PFSK-1 (cell line): Measurements from ENCODE around the gene COPRS.

Experiments used
- FOXP2 ChIP-seq: optimal IDR thresholded peaks from 2 replicates; pipeline ENCODE3; 2011; ENCODE audit warnings: borderline replicate concordance, control low read depth, inconsistent platforms; ENCODE audit not compliant: insufficient read depth; ENCODE audit errors: extremely low read length, extremely low read depth
- POLR2AphosphoS5 ChIP-seq: IDR thresholded peaks from 2 replicates; pipeline ENCODE4 v1.6.1; 2012; ENCODE audit warnings: low read depth, mild to moderate bottlenecking, control low read depth, low read length, moderate library complexity
- REST ChIP-seq, 2 experiments: IDR thresholded peaks; 2 replicates each; pipeline versions ENCODE4 v1.6.1 to v1.8.0; 2011 to 2012; ENCODE audit warnings: low read depth in 2 of 2, low read length in 2 of 2, control low read depth in 1 of 2, inconsistent platforms in 1 of 2, mild to moderate bottlenecking in 1 of 2, moderate library complexity in 1 of 2; ENCODE audit not compliant: insufficient read depth in 1 of 2
- SIN3A ChIP-seq: IDR thresholded peaks from 2 replicates; pipeline ENCODE4 v1.6.1; 2012; ENCODE audit warnings: mild to moderate bottlenecking, low read length, moderate library complexity, borderline replicate concordance; ENCODE audit not compliant: insufficient read depth
- TAF1 ChIP-seq: IDR thresholded peaks from 2 replicates; pipeline ENCODE4 v1.6.1; 2012; ENCODE audit warnings: low read length, control low read depth, borderline replicate concordance; ENCODE audit not compliant: insufficient read depth

The COPRS gene

DNA sequence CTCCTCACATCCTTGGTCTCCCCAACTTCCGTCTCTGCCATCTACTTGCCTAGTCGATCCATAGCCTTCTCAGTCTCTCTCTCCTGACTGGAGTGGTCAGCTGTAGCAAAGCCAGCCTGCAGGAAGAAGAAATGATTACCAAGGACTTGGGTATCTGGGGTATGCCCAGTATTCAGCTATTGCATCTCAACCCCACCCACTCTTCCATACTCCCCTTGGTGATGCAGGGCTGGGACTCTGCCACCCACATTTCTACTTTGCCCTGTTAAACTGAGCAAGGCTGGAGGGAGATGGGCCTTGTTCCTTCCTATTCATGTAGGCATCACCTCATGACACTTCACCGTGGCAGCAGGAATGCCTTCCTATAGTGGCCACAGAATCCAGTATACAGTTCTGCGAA, 2.3 kb downstream of the COPRS start:
- no peak for TF ChIP-seq SIN3A

DNA sequence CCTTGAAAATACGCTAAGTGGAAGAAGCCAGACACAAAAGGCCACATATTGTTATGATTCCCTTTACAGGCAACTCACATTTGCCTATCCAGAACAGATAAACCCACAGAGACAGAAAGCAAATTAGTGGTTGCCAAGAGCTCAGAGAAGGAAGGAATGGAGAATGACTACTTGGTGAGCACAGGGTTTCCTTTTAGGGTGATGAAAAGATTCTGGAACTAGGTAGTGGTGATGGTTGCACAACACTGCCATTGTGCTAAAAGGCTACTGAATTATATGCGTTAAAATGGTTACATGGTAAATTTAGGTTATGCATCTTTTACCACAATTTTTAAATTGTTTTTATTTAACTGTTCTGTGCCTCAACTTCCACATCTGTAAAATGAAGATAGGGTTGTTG, 4.4 kb downstream of the COPRS start:
- TF ChIP-seq FOXP2: no peak
- no peak for TF ChIP-seq SIN3A
- TF ChIP-seq POLR2AphosphoS5: no peak
- no peak for TF ChIP-seq REST (IDR thresholded peaks at IDR 0.05; ENCODE audit: insufficient read depth in 1 of 2, low read depth in 2 of 2, low read length in 2 of 2)
- TF ChIP-seq TAF1: no peak

GRCh38 chr17:31853911-31854470, 5.1 kb downstream of the COPRS start:
- no peak for TF ChIP-seq REST (IDR thresholded peaks at IDR 0.05; ENCODE audit: insufficient read depth in 1 of 2, low read depth in 2 of 2, low read length in 2 of 2)
- no peak for TF ChIP-seq FOXP2
- no peak for TF ChIP-seq POLR2AphosphoS5
- TF ChIP-seq SIN3A: no peak
- TF ChIP-seq TAF1: no peak

GRCh38 chr17:31845291-31845690, 13.8 kb downstream of the COPRS start:
- no peak for TF ChIP-seq POLR2AphosphoS5
- no peak for TF ChIP-seq TAF1
- TF ChIP-seq FOXP2: no peak
- TF ChIP-seq REST (IDR thresholded peaks at IDR 0.05; ENCODE audit: insufficient read depth in 1 of 2, low read depth in 2 of 2, low read length in 2 of 2): no peak
- TF ChIP-seq SIN3A: no peak

DNA sequence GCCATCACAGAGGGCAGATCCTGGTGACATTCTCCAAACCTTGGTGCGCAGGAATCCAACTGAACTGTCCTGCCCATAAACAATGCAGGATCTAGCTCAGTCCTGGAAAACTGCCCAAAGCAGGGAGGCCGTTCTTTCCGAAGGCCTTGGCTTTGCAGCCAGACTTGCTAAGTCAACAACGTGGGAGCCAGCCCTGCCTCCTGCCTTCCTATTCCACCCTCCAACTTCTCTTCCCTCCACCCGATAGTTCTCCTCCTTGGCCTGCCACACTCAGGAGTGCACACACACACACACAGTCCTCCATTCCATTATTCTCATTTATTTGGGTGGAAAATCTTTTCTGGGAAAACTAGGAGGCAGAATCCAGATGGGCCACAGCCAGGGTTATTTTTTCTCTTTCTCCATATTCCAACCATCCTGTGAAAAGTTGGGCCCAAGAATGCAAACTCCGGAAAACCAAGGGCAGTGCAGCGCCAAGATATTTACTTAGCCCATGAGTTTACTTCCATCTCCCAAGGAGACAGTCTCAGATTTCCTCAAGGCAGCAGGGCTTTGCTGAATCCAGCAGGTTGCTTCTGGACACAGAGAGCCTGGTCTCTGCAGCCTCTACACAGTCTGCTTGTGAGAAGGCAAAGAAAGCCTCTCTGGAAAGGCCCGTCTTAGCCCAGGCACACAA, 15.8 kb downstream of the COPRS start:
- TF ChIP-seq TAF1 (no peak), FOXP2 (no peak), POLR2AphosphoS5 (no peak), SIN3A (no peak), REST (IDR thresholded peaks at IDR 0.05; ENCODE audit: insufficient read depth in 1 of 2, low read depth in 2 of 2, low read length in 2 of 2) (no peak)
